Peyer's patch (tissue), 4 donors: ENCODE measurements around the gene YEATS2.

Experiments
- POLR2A ChIP-seq, 2 donors: fragments of 450-650 bp; IDR thresholded peaks; one replicate each; pipeline ENCODE4 v1.5.1; 2017; ENCODE audit warnings: antibody characterized with exemption in 2 of 2, mild to moderate bottlenecking in 2 of 2, moderate library complexity in 2 of 2
- TF ChIP-seq, protein P1 (sequence below), 6 experiments: fragments of 450-650 bp in 4 of 6; fragments of 200-600 bp in 2 of 6; sonication (generic) in 1 of 6; IDR thresholded peaks; one replicate each; pipeline ENCODE4 v1.5.1; 2017 to 2019; ENCODE audit warnings: antibody characterized with exemption in 6 of 6, mild to moderate bottlenecking in 3 of 6, moderate library complexity in 1 of 6

GRCh38 chr3:183819831-183820230 lies 122.2 kb downstream of the YEATS2 start:
- TF ChIP-seq, protein P1, sequence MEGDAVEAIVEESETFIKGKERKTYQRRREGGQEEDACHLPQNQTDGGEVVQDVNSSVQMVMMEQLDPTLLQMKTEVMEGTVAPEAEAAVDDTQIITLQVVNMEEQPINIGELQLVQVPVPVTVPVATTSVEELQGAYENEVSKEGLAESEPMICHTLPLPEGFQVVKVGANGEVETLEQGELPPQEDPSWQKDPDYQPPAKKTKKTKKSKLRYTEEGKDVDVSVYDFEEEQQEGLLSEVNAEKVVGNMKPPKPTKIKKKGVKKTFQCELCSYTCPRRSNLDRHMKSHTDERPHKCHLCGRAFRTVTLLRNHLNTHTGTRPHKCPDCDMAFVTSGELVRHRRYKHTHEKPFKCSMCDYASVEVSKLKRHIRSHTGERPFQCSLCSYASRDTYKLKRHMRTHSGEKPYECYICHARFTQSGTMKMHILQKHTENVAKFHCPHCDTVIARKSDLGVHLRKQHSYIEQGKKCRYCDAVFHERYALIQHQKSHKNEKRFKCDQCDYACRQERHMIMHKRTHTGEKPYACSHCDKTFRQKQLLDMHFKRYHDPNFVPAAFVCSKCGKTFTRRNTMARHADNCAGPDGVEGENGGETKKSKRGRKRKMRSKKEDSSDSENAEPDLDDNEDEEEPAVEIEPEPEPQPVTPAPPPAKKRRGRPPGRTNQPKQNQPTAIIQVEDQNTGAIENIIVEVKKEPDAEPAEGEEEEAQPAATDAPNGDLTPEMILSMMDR (IDR thresholded peaks at IDR 0.05) = no peak
- no peak for TF ChIP-seq POLR2A (IDR thresholded peaks at IDR 0.05)
